ELR (cell line): ENCODE data around the gene TRAPPC12.
"Not testable (repeated sequence)": the region's sequence is repeated elsewhere in the genome, so short reads cannot be mapped to it uniquely, and the experiment has no call there.

Experiments
- DNase-seq: peaks from one replicate; pipeline ENCODE4 v3.0.0-alpha.2; 2015; ENCODE audit warnings: low read depth

Gene TRAPPC12

GRCh38 chr2:3513026-3513810 lies 133.7 kb downstream of the TRAPPC12 start:
- DNase-seq: no peak

- not testable (repeated sequence) for DNase-seq
These were observed 135.9 kb downstream of the TRAPPC12 start for GRCh38 chr2:3515438-3515837.

- no peak for DNase-seq
These were observed 137.3 kb downstream of the TRAPPC12 start for GRCh38 chr2:3516831-3517230.

- DNase-seq: no peak
These were observed 138.5 kb downstream of the TRAPPC12 start for GRCh38 chr2:3517948-3518495.

- DNase-seq: peak; percentile 93
These were observed 139.2 kb downstream of the TRAPPC12 start for GRCh38 chr2:3518496-3519254.

GRCh38 chr2:3519255-3520205 lies 140.0 kb downstream of the TRAPPC12 start, which contains the start of gene ADI1:
TSS of gene ADI1 (minus strand) at chr2:3519531. CDS start at chr2:3519487, 44 bp downstream.
- DNase-seq: peak; percentile 81

GRCh38 chr2:3520591-3520990 lies 141.1 kb downstream of the TRAPPC12 start:
- DNase-seq: no peak

GRCh38 chr2:3522961-3523421 lies 143.5 kb downstream of the TRAPPC12 start:
- no peak for DNase-seq

- DNase-seq: peak; percentile 48
These were observed 144.1 kb downstream of the TRAPPC12 start for GRCh38 chr2:3523551-3524041.

GRCh38 chr2:3526871-3527270 lies 147.4 kb downstream of the TRAPPC12 start:
- DNase-seq: no peak

- no peak for DNase-seq
These were observed 148.6 kb downstream of the TRAPPC12 start for GRCh38 chr2:3527886-3528785.
